ENCODE data around the gene PITX1.

DNA sequence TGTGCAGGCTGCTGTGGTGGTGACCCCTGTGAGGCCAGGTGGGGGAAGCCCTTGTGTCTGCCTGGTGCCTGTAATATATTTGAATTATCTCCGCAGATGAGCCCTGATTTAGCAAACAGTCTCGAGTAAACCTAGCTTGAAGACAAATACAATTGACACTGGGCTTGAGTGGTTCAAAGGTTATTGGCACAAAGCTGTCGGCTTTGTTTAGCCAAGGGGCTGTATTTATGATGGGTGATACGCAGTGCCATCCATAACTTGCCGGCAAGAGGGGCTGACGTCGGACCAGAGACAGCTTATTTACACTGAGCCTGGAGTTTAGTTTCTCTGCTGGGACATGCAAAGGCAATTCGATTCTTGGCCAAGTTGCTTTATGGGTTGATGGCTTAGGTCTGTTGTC, 20.0 kb upstream of the PITX1 start:
- TF ChIP-seq ZFX (IDR thresholded peaks at IDR 0.05), result no peak
- TF ChIP-seq, protein P1, sequence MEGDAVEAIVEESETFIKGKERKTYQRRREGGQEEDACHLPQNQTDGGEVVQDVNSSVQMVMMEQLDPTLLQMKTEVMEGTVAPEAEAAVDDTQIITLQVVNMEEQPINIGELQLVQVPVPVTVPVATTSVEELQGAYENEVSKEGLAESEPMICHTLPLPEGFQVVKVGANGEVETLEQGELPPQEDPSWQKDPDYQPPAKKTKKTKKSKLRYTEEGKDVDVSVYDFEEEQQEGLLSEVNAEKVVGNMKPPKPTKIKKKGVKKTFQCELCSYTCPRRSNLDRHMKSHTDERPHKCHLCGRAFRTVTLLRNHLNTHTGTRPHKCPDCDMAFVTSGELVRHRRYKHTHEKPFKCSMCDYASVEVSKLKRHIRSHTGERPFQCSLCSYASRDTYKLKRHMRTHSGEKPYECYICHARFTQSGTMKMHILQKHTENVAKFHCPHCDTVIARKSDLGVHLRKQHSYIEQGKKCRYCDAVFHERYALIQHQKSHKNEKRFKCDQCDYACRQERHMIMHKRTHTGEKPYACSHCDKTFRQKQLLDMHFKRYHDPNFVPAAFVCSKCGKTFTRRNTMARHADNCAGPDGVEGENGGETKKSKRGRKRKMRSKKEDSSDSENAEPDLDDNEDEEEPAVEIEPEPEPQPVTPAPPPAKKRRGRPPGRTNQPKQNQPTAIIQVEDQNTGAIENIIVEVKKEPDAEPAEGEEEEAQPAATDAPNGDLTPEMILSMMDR (IDR thresholded peaks at IDR 0.05 in 2 of 3, conservative IDR thresholded peaks at IDR 0.05 in 1 of 3; ENCODE audit: borderline replicate concordance in 1 of 3, insufficient read depth in 1 of 3, low read depth in 2 of 3, low read length in 2 of 3), result no peak
- TF ChIP-seq POLR2A (IDR thresholded peaks at IDR 0.05; ENCODE audit: borderline replicate concordance, extremely low read depth, insufficient read depth, insufficient read length), result no peak
- no peak for TF ChIP-seq SP1 (IDR thresholded peaks at IDR 0.05; ENCODE audit: low read depth)
- TF ChIP-seq, protein P2, sequence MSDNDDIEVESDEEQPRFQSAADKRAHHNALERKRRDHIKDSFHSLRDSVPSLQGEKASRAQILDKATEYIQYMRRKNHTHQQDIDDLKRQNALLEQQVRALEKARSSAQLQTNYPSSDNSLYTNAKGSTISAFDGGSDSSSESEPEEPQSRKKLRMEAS (IDR thresholded peaks at IDR 0.05), result no peak
- no peak for TF ChIP-seq YY1 (IDR thresholded peaks at IDR 0.05; ENCODE audit: extremely low read depth, insufficient replicate concordance, low read depth, low read length)
- no peak for TF ChIP-seq EGR1 (IDR thresholded peaks at IDR 0.05; ENCODE audit: low read depth)
- no peak for TF ChIP-seq EZH2 (IDR thresholded peaks at IDR 0.05)
- TF ChIP-seq CEBPB (IDR thresholded peaks at IDR 0.05; ENCODE audit: low read depth), result no peak
- TF ChIP-seq RAD21 (IDR thresholded peaks at IDR 0.05; ENCODE audit: low read depth), result no peak
- TF ChIP-seq POLR2AphosphoS5 (IDR thresholded peaks at IDR 0.05; ENCODE audit: low read depth, low read length), result no peak
- TF ChIP-seq, protein P3, sequence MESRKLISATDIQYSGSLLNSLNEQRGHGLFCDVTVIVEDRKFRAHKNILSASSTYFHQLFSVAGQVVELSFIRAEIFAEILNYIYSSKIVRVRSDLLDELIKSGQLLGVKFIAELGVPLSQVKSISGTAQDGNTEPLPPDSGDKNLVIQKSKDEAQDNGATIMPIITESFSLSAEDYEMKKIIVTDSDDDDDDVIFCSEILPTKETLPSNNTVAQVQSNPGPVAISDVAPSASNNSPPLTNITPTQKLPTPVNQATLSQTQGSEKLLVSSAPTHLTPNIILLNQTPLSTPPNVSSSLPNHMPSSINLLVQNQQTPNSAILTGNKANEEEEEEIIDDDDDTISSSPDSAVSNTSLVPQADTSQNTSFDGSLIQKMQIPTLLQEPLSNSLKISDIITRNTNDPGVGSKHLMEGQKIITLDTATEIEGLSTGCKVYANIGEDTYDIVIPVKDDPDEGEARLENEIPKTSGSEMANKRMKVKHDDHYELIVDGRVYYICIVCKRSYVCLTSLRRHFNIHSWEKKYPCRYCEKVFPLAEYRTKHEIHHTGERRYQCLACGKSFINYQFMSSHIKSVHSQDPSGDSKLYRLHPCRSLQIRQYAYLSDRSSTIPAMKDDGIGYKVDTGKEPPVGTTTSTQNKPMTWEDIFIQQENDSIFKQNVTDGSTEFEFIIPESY (IDR thresholded peaks at IDR 0.05; ENCODE audit: extremely low read depth, insufficient replicate concordance, low read length), result no peak
- TF ChIP-seq, protein P4, sequence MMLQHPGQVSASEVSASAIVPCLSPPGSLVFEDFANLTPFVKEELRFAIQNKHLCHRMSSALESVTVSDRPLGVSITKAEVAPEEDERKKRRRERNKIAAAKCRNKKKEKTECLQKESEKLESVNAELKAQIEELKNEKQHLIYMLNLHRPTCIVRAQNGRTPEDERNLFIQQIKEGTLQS (IDR thresholded peaks at IDR 0.05), result no peak
